DMS53 treated with DMSO at 0.1 percent for 48 hours (cell line): ENCODE measurements around the gene IER3.
A peak's percentile ranks its signal among the peaks of the same experiment; 100 is the strongest.
"Not testable (repeated sequence)": the region's sequence is repeated elsewhere in the genome, so short reads cannot be mapped to it uniquely, and the experiment has no call there.

Source experiments
- DNase-seq: peaks from one replicate; lab custom pipeline; 2025; ENCODE audit not compliant: unreplicated experiment; lab: John Stamatoyannopoulos, UW

The IER3 gene

DNA sequence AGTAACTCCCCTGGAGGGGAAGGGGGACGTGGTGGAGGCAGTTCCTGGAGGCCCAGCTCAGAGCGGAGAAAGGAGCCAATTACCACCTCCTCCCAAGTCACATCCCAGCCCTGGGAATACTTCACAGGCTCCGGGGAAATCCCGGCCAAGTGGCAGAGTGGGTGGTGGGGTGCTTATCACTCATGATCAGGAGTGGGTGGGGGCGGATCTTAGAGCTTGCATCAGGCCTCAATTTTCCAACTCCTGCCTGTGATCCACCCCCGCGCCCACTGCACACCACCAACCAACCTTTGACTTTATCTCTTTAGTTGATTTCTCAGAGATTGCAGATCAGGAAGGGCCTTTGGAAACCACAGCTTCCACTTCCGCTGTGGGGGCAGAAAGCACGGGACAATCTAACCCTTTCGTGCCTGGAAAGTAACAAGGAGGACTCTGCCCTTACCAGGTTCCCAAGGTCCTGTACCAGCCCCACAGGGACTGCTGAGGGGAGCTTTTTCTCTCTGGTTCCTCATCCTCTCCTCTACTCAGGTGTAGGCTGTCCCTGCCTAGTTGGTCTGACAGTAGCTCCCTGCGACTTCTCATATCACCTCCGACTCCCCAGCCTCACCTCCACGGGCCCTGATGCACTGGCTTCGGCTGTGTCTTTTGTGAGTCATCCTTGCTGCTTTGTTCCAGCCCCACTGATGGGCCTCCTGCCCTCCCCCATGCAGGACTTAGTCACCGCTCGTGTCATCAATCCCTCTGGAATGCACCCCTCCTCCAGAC lies 24.9 kb upstream of the IER3 start:
- peak; percentile 82 for DNase-seq

DNA sequence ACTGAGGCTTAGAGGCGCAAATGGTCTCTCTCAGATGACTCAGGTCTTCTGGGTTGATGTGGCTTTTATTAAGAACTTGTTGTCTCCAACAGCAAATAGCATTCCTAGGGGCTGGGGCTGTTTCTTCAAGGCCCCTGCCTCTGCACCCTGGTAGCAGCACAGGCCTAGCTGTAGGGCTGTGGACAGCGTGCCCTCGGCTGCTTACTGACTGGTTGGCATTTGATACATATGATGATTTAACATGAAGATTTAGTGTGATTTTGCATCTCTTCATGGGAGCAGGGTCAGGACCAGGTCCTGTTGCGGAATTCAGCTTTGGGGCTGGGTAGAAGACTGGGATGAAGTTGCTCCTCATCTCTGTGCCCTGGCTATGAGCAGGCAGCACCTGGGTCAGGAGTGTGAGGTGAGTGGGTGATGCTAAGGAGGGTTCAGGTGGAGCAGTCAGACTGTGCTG lies 24.3 kb upstream of the IER3 start:
- DNase-seq, result no peak

DNA sequence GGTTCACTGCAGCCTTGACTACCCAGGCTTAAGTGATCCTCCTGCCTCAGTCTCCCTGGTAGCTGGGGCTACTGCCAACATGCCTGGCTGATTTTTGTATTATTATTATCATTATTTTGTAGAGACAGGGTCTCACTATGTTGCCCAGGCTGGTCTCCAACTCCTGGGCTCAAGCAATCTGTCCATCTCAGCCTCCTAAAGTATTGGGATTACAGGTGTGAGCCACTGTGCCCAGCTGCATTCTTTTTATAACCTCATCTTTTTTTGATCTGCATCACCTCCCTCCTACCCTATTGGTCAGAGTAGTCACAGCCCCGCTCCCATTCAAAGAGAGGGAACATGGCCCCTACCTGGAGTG lies 23.6 kb upstream of the IER3 start:
- no peak for DNase-seq

DNA sequence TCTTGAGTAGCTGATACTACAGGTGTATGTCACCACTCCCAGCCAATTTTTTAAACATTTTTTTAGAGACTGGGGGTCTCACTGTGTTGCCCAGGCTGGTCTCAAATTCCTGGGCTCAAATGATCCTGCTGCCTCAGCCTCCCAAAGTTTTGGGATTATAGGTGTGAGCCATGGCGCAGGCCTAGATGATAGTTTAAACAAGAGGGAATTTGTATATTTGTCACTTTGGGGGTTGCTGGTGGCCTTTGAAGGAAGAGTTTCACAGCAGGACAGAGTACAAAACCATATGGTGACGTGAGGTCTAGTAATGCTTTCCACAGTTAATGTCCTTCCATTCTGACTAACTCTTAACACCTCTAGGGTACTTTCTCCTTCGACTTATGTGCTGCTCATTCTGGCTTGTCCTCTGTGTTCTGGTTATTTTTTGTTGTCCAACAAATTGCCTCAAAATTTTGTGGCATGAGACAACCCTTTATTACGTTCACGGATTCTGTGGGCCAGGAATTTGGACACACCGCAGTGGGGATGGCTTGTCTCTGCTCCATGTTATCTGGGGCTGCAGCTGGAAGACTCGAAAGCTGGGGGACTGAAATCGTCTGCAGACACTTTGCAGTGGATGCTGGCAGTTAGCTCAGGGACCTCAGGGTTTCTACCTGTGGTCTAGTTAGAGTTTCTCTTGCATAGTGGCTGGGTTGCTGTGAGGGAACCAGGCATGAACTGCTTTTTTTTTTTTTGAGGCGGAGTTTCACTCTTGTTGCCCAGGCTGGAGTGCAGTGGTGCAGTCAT lies 23.0 kb upstream of the IER3 start:
- DNase-seq, result no peak

DNA sequence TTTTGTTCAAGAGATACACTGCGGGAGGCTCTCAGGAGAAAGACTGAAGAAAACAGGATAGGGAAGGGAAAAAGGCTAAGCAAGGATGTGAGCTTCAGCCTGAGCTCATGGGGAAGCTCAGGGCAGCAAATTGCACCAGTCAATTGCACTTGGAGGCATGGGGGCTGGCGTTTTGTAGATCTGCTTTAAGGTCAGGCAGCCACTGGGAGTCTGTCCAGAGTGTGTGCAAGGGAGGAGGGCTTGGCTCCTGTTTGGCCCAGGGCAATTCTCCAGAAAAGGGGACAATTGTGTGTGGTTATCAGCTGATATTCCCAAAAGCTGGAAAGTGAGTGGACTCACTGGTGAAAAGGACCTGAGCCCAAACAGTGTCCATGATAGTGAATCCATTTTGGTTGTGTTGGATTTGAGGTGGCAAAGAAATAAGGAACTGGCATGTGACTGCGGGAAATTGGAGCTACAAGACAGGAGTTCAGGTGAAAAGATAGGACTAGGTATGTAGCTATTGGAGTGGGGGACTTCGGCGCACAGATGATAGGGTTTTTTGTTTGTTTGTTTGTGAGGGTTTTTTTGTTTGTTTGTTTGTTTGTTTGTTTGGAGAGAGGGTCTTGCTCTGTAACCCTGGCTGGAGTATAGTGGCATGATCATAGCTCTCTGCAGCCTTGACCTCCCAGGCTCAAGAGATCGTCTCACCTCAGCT lies 22.3 kb upstream of the IER3 start:
- DNase-seq, result no peak

DNA sequence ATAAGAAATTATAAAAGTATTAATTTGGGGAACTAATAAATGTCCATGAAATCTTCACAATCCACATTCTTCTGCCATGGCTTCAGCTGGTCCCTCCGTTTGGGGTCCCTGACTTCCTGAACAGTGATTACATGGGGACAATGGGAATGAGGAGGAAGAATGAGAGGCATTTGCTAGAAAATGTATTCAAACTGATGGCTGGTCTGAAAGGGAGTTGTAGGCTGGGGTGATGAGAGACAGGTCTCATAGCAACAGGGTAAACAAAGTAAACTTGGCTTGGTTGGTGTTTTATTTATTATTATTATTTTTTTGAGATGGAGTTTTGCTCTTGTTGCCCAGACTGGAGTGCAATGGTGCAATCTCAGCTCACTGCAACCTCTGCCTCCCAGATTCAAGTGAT lies 21.1 kb upstream of the IER3 start:
- not testable (repeated sequence) for DNase-seq

DNA sequence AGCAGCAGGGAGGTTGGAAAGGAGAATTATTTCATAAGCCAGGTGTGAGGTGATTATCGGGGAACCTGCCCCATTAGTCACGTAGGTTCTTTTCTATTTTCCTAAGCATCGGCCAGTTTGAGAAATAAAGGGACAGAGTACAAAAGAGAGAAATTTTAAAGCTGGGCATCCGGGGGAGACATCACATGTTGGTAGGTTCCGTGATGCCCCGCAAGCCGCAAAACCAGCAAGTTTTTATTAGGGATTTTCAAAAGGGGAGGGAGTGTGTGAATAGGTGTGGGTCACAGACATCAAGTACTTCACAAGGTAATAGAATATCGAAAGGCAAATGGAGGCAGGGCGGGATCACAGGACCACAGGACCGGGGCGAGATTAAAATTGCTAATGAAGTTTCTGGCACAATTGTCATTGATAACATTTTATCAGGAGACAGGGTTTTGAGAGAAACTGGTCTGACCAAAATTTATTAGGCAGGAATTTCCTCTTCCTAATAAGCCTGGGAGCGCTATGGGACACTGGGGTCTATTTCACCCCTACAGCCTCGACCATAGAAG lies 20.2 kb upstream of the IER3 start:
- not testable (repeated sequence) for DNase-seq

DNA sequence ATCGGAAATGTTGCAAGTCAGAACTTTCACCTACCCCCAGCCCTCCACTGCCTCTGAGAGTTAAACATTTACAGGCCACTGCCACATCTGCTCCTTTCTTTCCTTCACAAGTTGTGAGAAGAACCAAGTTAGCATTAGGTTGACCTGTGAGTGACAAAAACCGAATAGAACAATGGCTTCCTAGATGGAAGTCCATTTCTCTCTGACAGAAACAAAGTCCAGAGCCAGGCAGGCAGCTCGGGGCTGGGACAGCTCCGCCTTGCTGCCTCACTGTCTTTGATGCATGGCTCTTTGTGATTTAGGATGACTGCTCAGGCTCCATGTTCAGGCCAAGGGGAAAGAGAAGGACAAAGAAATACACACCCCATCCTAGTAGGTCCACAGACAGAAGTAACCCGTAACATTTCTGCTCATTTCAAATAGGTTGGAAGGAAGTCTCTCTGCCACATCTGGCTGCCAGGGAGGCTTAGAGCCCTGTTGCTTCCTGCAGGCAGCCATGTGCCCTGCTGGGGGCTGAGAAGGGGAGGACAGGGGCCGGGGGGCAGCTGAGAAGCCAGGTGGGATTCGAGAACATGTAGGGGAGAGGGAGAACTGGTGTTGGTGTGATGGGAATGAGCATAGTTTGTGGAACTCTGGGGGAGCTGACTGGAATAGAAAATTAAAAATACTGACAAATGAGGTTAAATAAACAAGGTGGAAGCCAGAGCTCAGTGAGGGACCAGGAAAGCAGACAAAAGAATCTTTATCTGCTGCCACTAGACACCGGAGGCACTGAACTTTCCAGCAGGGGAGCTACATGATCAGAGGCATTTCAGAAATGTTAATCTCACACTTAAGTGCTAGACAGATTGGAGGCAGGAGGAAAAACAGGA lies 19.5 kb upstream of the IER3 start:
- DNase-seq, result no peak

DNA sequence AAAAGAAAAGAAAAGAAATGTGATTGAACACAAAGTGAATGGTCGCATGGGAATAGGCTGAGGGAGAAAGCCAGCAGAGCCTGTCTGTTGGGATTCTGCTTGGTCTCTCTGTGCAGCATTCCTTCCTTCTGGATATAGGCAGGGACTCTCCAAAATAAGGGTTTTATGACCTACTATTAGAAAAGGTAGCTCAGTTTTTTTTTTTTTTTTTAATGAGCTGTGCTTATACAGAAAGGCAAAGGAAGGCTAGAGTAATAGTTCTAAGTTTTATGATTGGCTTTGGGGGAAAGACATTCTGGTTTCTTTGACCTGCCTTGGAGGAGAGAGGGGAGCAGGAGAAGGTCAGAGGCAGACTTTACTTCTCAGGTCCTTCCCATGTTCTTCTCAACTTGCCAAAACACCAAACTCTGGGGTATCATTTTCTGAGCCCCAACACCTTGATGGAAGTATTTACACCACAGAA lies 18.8 kb upstream of the IER3 start:
- DNase-seq, result no peak

DNA sequence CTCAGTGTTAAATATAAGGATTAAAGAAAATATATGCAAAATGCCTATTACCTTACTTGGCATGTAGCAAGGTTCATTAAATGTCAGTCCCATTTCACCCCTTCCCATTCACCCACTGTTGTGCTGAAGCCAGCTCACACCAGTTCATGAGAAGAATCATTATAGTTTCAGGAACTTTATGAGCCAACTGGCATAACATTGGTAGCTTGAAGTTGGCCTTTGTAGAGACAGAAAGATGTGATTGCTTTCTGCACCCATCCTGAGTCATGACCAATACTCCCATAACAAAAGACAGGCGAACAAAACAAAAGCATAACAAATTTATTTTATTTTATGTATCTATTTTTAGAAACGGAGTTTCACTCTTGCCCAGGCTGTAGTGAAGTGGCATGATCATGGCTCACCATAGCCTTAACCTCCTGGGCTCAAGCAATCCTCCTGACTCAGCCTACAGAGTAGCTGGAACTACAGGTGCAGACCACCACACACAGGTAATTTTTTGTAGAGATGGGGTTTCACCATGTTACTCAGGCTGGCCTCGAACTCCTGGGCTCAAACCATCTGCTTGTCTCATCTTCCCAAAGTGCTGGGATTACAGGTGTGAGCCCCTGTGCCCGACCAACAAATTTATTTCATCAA lies 17.6 kb upstream of the IER3 start:
- DNase-seq, result no peak

DNA sequence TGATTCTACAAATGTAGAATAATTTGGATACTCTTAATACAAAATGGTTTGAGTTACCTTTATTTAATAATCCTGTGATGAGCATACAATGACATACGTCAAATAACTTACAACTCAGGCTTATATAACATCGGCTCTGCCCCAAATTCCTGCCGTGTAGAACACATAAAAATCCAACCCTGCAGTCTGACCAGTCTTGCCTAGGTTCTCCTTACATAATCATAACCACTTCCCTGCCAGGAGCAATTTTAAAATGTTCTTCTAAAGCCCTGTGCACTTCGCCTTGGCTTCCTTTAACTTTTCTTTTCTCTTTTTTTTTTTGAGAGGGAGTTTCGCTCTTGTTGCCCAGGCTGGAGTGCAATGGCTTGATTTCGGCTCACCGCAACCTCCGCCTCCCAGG lies 16.2 kb upstream of the IER3 start:
- no peak for DNase-seq

DNA sequence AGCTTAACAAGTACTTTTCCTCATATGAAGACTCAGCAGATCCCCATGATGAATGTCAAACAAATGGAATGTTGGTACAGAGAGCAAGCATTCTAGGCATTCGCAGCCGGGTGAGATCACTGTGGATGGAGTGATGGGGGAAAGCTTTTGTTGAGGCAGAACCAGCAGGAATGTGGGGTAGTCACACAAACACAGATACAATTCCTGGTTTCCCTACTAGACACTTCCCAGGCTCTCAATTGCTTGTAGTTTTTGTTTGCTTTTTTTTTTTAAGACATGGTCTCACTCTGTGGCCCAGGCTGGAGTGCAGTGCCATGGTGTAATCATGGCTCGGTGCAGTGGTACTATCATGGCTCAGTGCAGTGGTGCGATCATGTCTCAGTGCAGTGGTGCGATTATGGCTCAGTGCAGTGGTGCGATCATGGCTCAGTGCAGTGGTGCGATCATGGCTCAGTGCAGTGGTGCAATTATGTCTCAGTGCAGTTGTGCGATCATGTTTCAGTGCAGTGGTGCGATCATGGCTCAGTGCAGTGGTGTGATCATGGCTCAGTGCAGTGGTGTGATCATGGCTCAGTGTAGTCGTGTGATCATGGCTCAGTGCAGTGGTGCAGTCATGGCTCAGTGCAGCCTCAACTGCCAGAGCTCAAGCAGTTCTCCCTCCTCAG lies 15.4 kb upstream of the IER3 start:
- no peak for DNase-seq

DNA sequence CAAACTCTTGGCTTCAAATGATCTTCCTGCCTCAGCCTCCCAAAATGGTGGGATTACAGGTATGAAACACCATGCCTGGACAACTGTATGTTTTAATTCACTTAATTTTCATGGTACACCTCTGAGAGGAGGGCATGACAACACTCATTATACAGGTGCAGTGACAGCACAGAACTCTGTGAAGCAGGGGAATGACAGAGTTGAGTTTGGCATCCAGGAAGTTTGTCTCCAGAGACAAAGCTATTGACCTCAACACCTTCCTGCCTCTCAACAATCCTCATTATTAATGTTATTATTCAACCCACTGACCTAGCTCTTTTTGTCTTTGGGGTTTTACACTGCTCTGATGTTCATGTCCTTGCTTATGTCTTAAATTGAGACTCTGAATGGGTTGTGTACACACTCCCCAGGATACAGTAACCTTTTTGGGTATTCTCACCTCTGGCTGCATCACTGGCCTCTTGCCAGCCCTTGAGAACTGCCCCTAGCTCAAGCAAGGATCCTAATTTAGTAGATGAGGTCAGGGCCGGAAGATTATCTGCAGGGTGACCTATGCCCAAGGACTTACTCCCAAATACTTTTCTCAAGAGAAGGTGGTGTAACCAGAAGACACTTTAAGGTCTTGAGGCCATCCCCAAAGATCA lies 13.0 kb upstream of the IER3 start:
- no peak for DNase-seq

DNA sequence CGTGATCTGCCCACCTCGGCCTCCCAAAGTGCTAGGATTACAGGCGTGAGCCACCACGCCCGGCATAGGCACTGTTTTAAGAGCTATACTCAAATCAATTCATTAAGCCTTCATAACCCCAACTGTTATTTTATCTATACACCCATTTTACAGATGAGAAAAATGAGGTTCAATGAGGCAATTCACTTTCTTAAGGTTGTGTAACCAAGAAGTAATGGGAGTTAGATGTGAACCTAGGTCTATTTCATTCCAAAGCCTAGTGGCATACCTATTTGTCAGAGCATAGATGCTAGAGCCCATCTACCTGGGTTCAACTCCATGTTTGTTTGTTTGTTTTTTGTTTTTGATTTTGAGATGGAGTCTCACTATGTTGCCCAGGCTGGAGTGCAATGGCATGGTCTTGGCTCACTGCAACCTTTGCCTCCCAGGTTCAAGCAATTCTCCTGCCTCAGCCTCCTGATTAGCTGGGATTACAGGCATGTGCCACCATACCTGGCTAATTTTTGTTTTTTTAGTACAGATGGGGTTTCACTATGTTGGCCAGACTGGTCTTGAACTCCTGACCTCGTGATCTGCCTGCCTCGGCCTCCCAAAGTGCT lies 12.2 kb upstream of the IER3 start:
- not testable (repeated sequence) for DNase-seq

DNA sequence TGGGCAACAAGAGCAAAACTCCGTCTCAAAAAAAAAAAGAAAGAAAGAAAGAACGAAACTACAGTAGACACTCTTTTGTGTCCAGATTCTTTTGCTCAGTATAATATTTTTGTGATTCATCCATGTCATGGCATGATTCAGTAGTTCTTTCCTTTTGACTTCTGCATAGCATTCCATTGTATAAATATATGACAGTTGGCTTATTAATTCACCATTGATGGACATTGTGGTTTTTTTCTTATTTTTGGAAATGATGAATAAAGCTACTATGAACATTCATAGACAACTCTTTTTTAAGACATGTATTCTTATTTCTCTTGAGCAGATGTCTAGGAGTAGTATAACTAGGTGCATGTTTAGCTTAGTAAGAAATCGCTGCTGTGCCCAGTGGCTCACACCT lies 10.3 kb upstream of the IER3 start:
- no peak for DNase-seq

DNA sequence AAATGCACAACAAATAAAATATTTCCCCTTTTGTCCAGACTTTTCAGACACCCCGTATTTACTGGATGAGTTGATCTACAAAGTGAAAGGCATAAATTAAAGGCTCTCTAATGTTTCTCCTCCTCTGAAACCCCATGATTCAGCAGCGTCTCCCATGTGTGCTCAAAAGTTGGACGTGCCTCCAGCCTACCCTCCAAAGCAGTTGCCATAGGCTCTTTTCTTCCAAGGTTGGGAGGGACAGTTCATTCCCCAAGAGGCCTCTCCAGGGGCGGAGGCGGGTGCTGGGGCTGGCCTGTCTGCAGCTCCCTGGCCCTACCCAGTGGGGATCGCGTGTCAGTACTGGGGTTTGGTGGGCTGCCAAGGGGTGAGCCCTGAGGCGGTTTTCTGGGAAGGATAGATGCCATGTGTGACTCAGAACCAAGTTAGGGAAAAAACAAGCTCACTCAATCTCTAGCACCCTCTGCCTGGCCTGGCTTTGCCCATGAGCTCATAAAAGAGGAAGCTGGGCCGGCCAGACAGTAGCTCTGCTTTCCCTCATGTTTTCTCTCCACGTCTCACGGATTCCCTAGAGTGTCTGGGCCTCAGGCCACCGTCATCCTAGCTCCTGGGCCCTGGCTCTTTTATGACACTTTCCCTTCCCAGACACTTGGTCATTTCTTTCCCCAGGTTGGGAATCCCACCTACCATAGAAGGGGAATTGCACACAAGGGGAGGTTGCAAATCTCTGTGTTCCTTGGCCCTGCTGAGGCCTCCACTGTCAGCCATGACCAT lies 8.0 kb upstream of the IER3 start:
- no peak for DNase-seq

DNA sequence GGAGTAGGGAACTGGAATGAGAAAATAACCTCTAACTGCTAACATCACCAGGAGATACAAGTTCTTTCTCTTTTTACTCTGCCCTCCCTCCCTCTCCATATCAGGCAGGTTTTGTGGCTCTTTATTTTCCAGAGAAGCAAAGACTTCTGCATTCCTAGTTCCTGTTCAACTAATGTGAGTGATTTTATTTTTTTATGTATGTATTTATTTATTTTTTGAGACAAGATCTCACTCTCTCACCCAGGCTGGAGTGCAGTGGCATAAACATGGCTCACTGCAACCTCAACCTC lies 6.0 kb upstream of the IER3 start:
- DNase-seq, result no peak
